Esophagus squamous epithelium (tissue), 5 donors: Measurements from ENCODE around the gene ISOC2. TPM values are rescaled to one million over a fixed set of nuclear protein-coding genes. Genes with fewer than 3 reads are reported as not detected.
A peak's percentile ranks its signal among the peaks of the same experiment; 100 is the strongest.

ENCODE experiments used
- DNase-seq: peaks from one replicate; lab custom pipeline; 2025; lab: John Stamatoyannopoulos, UW
- H3K27ac ChIP-seq, 4 donors: fragments of 200-600 bp; sonication (generic); one replicate each; pipeline ENCODE4 v1.5.1; 2016 to 2019; ENCODE audit warnings: mild to moderate bottlenecking in 1 of 4
- H3K27me3 ChIP-seq, 4 donors: fragments of 200-600 bp; sonication (generic); 1 replicate in 3 of 4; 2 replicates in 1 of 4; pipeline versions ENCODE4 v1.5.1 to v1.6.0; 2017 to 2021; ENCODE audit warnings: antibody characterized with exemption in 1 of 4
- H3K36me3 ChIP-seq, 3 donors: fragments of 200-600 bp; sonication (generic); one replicate each; pipeline ENCODE4 v1.5.1; 2016 to 2019
- H3K4me1 ChIP-seq, 3 donors: fragments of 200-600 bp; sonication (generic); one replicate each; pipeline ENCODE4 v1.5.1; 2017 to 2019
- H3K4me3 ChIP-seq, 4 donors: fragments of 200-600 bp; sonication (generic); 1 replicate in 3 of 4; 2 replicates in 1 of 4; pipeline ENCODE4 v1.5.1; 2016 to 2019; ENCODE audit warnings: mild to moderate bottlenecking in 2 of 4, moderate library complexity in 1 of 4
- H3K9me3 ChIP-seq, 3 donors: fragments of 200-600 bp; sonication (generic); one replicate each; pipeline ENCODE4 v1.5.1; 2016 to 2019
- POLR2A ChIP-seq, 4 donors: fragments of 450-650 bp; IDR thresholded peaks; one replicate each; pipeline ENCODE4 v1.6.1; 2017; ENCODE audit warnings: antibody characterized with exemption in 4 of 4, mild to moderate bottlenecking in 4 of 4, moderate library complexity in 3 of 4
- WGBS, 2 donors: methylation state at CpG; one replicate each; pipeline ENCODE4 v1.1.5; 2018; 5-methylcytosine and 5-hydroxymethylcytosine counted together
- intact Hi-C: fragments of 100-400 bp; cut with DNase I; formaldehyde crosslinking; loops from one replicate; pipeline ENCODE4 v1.15.0; 2022
- total RNA-seq, 4 donors: library from RNA; depleted of rRNA; stranded (reverse); fragments of >200 nt; gene quantifications; one replicate each; pipeline ENCODE4 v1.1.0, GENCODE V29; 2016
- TF ChIP-seq, protein P1 (sequence below), 6 experiments: fragments of 450-650 bp in 4 of 6; fragments of 200-600 bp in 2 of 6; sonication (generic) in 2 of 6; IDR thresholded peaks; one replicate each; pipeline ENCODE4 v1.5.1; 2016 to 2019; ENCODE audit warnings: antibody characterized with exemption in 6 of 6, mild to moderate bottlenecking in 4 of 6, moderate library complexity in 4 of 6
- donor health status: DM: yes; HTN: yes; CAD: no.

ISOC2 gene
- total RNA-seq, 4 donors from 2014 or later: 60.5 to 98.1 (median 78.7) TPM

DNA sequence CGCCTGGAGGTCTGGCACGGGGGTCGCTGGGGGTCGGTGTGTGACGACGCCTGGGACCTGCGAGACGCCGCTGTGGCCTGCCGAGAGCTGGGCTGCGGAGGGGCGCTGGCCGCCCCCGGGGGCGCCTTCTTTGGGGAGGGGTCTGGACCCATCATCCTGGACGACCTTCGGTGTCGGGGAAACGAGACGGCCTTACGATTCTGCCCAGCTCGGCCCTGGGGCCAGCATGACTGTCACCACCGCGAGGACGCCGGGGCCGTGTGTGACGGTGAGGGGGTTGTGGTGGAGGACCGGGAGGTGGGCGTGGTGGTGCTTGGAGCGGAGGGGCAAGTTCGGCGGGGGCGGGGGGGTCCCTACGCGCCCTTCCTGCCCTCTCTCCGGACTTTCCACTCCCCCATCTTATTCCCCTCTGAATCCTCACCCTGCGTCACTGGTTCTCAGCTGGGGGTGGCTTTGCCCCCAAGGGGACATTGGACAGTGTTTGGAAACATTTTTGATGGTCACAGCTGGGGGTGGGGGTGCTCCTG lies 32.3 kb upstream of the ISOC2 start:
- no peaks in the 10 kb centered on the region for H3K9me3 ChIP-seq
- no peak for TF ChIP-seq POLR2A (IDR thresholded peaks at IDR 0.05)
- TF ChIP-seq, protein P1, sequence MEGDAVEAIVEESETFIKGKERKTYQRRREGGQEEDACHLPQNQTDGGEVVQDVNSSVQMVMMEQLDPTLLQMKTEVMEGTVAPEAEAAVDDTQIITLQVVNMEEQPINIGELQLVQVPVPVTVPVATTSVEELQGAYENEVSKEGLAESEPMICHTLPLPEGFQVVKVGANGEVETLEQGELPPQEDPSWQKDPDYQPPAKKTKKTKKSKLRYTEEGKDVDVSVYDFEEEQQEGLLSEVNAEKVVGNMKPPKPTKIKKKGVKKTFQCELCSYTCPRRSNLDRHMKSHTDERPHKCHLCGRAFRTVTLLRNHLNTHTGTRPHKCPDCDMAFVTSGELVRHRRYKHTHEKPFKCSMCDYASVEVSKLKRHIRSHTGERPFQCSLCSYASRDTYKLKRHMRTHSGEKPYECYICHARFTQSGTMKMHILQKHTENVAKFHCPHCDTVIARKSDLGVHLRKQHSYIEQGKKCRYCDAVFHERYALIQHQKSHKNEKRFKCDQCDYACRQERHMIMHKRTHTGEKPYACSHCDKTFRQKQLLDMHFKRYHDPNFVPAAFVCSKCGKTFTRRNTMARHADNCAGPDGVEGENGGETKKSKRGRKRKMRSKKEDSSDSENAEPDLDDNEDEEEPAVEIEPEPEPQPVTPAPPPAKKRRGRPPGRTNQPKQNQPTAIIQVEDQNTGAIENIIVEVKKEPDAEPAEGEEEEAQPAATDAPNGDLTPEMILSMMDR (IDR thresholded peaks at IDR 0.05): no peak
- intact Hi-C loops: no loop called here
- H3K4me1 ChIP-seq: peaks cover 15 to 53% (median 16%) of the 10 kb centered on the region in 3 donors
- H3K36me3 ChIP-seq: no peaks in the 10 kb centered on the region
- H3K4me3 ChIP-seq: peak overlapping the region in 2 of 4 donors; percentile 22 to 48
- H3K27ac ChIP-seq: peak overlapping the region; percentile 34 to 74 (median 58)
- H3K27me3 ChIP-seq: peaks cover 0 to 43% (median 0%) of the 10 kb centered on the region in 4 donors
- DNase-seq: no peak
- 20 to 32% methylated on average over 1 to 7 of the region's 38 CpGs for WGBS, 2 donors

DNA sequence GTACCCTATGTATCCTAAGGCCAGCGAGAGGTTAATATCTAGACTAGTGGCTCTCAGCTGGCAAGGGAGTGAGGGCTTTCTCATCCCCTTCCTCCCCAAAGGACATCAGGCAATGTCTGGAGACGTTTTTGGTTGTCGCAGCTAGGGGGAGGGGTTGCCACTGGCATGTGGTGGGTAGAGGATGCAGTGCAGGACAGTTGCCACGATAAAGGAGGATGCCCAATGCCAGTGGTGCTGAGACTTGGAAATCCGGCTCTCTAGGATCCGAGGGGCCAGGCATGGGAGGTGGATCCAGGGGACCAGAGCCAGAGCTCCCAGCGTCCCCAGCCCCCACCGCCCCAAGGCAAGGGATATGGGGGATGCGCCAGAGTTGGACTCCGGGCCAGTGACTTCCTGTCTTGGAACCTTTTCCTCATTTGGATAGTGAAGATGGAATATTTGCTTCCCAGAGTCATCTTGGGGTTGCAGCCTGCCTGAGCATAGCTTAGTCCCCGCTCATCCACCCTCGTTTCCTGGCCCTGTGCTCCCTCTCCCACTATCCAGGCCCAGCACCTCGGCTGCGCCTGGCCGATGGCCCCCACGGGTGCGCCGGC lies 31.7 kb upstream of the ISOC2 start:
- Histone ChIP-seq H3K4me3 (peak overlapping the region in 1 of 4 donors; percentile 22), H3K9me3 (no peaks in the 10 kb centered on the region), H3K27me3 (peaks cover 0 to 43% (median 0%) of the 10 kb centered on the region in 4 donors), H3K27ac (peak overlapping the region; percentile 20 to 74 (median 58)), H3K36me3 (no peaks in the 10 kb centered on the region), H3K4me1 (peaks cover 15 to 58% (median 16%) of the 10 kb centered on the region in 3 donors)
- no peak for DNase-seq
- TF ChIP-seq, protein P1 (IDR thresholded peaks at IDR 0.05): no peak
- no peak for TF ChIP-seq POLR2A (IDR thresholded peaks at IDR 0.05)
- 53 to 57% methylated on average over 4 to 10 of the region's 18 CpGs for WGBS, 2 donors
- intact Hi-C loops: no loop called here

DNA sequence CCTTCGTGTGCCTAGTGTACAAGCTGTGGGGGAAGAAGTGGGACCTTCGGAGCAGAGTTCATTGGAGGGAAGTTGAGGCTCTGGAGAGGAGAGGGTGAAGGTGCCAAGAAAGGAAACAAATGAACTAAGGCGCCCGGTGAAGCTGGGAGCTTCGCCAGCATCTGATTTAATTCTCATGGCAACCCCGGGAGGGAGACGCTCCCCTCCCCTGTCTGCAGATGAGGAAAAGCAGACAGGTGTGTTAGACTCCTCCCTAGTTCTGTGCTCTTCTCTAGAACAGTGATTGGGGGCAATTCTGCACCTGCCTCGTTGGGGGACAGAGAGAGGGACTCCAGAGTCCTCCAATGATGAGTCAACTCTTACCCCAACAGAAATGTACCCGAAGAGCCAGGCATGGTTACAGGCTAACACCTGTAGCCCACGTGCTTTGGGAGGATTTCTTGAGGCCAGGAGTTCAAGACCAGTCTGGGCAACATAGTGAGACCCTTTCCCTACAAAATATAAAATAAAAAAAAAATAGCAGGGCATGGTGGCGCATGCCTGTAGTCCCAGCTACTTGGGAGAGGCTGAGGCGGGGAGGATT lies 31.0 kb upstream of the ISOC2 start:
- H3K9me3 ChIP-seq: no peaks in the 10 kb centered on the region
- TF ChIP-seq, protein P1 (IDR thresholded peaks at IDR 0.05): no peak
- no peak for TF ChIP-seq POLR2A (IDR thresholded peaks at IDR 0.05)
- no peak overlapping the region for H3K4me3 ChIP-seq
- H3K36me3 ChIP-seq: no peaks in the 10 kb centered on the region
- 22 to 34% methylated on average over 12 of the region's 12 CpGs for WGBS, 2 donors
- peaks cover 16 to 65% (median 22%) of the 10 kb centered on the region in 3 donors for H3K4me1 ChIP-seq
- no peak overlapping the region for H3K27ac ChIP-seq
- H3K27me3 ChIP-seq: peaks cover 0 to 43% (median 0%) of the 10 kb centered on the region in 4 donors
- no peak for DNase-seq
- intact Hi-C loops: no loop called here

DNA sequence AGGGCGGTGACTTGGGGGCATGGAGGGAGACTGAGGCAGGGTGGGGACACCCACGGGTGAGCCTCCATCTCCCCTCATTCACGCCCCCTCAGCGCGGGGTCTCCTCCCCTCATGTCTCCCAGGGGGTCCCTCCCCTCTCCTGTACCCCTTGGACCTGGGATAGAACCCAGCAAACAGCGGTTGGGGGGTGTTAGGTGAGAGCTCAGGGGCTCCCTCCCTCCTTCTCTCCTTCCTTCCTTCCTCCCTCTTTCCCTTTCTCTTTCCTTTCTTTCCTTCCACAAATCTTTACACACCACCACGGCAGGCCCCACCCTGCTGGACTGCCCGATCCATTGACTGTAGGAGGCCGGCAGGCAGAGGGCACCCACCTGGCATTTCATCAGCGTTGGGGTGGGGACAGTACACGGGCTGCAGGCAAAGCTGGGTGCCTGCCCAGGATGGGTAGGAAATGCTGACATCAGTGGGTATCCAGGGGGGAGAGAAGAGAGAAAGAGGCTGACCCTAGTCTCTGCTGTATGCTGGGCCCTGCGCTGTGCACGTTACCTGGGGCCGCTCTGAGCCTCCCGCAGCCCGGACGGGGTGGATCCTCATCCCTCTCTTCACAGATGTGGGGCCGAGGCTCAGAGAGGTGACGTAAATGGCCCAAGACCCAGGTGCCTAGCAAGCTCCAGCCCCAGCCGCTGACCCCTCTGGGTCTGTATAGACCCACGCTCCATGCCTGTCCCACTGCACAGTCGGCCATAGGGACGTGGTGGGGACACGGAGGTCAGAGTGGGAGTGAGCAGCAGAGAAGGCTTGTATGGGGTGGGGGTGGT lies 30.3 kb upstream of the ISOC2 start:
- no peak for TF ChIP-seq POLR2A (IDR thresholded peaks at IDR 0.05)
- TF ChIP-seq, protein P1 (IDR thresholded peaks at IDR 0.05): no peak
- no peaks in the 10 kb centered on the region for H3K9me3 ChIP-seq
- peak overlapping the region in 3 of 4 donors; percentile 21 to 70 (median 38) for H3K27ac ChIP-seq
- intact Hi-C loops: no loop called here
- H3K36me3 ChIP-seq: no peaks in the 10 kb centered on the region
- peaks cover 0 to 43% (median 0%) of the 10 kb centered on the region in 4 donors for H3K27me3 ChIP-seq
- DNase-seq: no peak
- H3K4me1 ChIP-seq: peaks cover 22 to 72% (median 29%) of the 10 kb centered on the region in 3 donors
- WGBS, 2 donors: 53 to 65% methylated on average over 13 of the region's 24 CpGs
- no peak overlapping the region for H3K4me3 ChIP-seq
